HL-60/S4 treated with retinoic acid at 250 ng/mL for 4 days and 3 days (cell line): Measurements from ENCODE around the gene RNF26.
"Not testable (repeated sequence)": the region's sequence is repeated elsewhere in the genome, so short reads cannot be mapped to it uniquely, and the experiment has no call there.

ENCODE experiments used
- in situ Hi-C: fragments of 300-500 bp; cut with MboI; formaldehyde crosslinking; loops from 2 replicates; pipeline ENCODE4 v1.7.0; 2022; ENCODE audit warnings: low sequenced_read_pairs

Gene RNF26

DNA sequence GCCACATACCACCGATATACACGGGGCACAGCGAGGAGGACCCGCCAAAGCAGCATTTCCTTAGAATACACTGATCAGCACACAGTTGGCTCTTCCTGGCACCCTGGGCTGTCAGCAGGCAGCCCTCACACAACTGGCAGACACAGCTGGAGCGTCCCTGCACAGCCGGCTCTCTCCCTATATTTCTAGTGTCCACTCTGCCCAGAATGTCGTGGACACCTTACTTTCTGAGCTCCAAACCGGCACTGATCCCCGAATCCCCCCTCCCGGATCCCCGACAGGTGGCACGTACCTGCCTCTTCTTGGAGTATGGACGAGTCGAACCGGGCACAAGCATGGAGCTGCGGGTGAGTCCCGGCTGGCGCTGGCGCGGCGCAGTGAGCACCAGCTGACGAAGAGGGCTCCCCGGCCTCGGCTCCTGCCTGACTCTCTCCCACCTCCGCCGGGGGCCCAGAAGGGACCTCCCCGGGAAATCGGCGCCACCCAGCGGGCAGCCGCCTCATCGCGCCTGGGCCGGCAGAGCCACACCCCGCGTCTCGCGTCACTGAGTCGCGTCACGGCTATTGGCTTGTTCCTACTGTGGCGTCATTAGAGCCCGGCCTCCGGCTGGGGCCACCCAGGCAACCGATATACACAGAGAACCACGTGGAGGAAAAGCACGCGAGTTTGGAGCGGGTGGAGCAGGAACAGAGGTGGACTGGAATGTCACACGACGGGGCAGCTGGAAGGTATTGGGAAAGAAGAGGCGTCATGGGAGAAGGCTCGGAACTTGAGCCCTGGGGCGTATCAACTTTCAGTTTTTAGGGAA lies 47.1 kb downstream of the RNF26 start, which contains the start of gene USP2:
USP2 (minus strand) TSS at position 510 of the 808 bp plus-strand sequence. CDS start 8,210 bp downstream, outside the sequence.
- in situ Hi-C loops = no loop called here

DNA sequence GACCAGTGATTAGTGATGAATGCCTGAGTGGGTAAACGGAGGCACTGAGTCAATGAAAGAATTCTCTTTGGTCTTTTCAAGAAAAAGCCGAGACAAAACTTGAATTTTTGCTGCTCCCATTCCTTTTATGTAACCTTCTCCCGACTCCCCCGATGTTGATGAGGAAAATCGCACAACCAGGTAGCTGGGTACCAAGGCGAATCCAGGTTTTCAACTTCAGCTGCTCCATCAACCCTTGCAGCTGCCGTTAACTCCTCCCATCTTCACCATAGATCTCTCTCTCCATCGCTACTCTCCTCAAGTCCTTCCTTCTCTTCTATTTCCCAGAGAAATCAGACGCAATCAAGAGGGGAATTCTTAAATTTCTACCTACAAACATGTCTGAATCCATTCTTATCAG lies 47.8 kb downstream of the RNF26 start:
- in situ Hi-C loops = no loop called here

DNA sequence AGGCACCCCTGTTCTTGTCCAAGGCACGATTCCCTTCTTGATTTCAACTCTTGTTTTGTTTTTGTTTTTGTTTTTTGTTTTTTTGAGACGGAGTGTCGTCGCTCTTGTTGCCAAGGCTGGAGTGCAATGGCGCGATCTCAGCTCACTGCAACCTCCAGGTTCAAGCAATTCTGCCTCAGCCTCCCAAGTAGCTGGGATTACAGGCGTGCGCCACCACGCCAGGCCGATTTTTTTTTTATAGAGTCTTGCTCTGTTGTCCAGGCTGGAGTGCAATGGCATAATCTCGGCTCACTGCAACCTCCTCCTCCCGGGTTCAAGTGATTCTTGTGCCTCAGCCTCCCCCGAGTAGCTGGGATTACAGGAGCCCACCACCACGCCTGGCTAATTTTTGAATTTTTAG lies 48.2 kb downstream of the RNF26 start:
- in situ Hi-C loops = not testable (repeated sequence)

GRCh38 chr11:119384332-119384731 lies 50.0 kb downstream of the RNF26 start:
- in situ Hi-C loops = no loop called here
